ENCODE results near the gene ZNF678.

DNA sequence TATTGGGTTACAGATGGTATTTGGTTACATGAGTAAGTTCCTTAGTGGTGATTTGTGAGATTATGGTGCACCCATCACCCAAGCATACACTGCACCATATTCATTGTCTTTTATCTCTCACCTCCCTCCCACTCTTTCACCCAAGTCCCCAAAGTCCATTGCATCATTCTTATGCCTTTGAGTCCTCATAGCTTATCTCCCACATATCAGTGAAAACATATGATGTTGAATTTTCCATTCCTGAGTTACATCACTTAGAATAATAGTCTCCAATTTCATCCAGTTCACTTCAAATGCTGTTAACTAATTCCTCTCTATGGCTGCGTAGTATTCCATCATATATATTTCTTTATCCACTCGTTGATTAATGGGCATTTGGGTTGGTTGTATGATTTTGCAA, 36.8 kb upstream of the ZNF678 start:
- TF ChIP-seq, protein P1, sequence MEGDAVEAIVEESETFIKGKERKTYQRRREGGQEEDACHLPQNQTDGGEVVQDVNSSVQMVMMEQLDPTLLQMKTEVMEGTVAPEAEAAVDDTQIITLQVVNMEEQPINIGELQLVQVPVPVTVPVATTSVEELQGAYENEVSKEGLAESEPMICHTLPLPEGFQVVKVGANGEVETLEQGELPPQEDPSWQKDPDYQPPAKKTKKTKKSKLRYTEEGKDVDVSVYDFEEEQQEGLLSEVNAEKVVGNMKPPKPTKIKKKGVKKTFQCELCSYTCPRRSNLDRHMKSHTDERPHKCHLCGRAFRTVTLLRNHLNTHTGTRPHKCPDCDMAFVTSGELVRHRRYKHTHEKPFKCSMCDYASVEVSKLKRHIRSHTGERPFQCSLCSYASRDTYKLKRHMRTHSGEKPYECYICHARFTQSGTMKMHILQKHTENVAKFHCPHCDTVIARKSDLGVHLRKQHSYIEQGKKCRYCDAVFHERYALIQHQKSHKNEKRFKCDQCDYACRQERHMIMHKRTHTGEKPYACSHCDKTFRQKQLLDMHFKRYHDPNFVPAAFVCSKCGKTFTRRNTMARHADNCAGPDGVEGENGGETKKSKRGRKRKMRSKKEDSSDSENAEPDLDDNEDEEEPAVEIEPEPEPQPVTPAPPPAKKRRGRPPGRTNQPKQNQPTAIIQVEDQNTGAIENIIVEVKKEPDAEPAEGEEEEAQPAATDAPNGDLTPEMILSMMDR (IDR thresholded peaks at IDR 0.05), result no peak
- TF ChIP-seq EZH2 (IDR thresholded peaks at IDR 0.05; ENCODE audit: borderline replicate concordance, insufficient read depth, low read depth, low read length, poor library complexity, severe bottlenecking), result no peak

All from B cell (primary cell).